ENCODE measurements around the gene HNRNPA0. TPM values are rescaled to one million over a fixed set of nuclear protein-coding genes. Genes with fewer than 3 reads are reported as not detected.

Gene HNRNPA0
- total RNA-seq, 2 donors from 2014 or later = 11.0 to 17.4 TPM

DNA sequence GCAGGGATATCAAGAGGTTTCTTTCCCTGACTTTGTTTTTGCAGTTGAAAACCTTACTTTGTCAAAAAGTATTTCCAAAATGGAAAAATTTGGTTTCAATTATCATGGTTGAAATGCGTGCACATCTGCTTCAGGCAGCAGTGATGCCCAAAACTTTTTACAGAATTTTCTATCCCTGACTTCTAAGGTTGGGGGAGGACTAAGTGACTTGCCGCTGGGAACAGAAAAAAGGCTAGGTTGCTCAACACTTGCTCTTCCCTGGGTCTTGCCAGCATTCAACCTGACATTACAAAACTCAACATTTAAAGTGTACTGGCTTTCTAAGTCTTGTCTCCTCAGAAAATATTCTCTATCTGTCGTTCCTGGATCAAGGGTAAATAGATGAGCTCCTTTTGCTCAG, 23.0 kb downstream of the HNRNPA0 start:
- Histone ChIP-seq H3K4me3 (no peak overlapping the region), H3K9me3 (no peaks in the 10 kb centered on the region), H3K4me1 (replicated peaks) (no peaks in the 10 kb centered on the region), H3K27ac (no peak overlapping the region), H3K36me3 (no peaks in the 10 kb centered on the region), H3K27me3 (replicated peaks; ENCODE audit: insufficient read depth) (no peaks in the 10 kb centered on the region)
- intact Hi-C loops (cut with DNase I) = no loop called here
- TF ChIP-seq, protein P1, sequence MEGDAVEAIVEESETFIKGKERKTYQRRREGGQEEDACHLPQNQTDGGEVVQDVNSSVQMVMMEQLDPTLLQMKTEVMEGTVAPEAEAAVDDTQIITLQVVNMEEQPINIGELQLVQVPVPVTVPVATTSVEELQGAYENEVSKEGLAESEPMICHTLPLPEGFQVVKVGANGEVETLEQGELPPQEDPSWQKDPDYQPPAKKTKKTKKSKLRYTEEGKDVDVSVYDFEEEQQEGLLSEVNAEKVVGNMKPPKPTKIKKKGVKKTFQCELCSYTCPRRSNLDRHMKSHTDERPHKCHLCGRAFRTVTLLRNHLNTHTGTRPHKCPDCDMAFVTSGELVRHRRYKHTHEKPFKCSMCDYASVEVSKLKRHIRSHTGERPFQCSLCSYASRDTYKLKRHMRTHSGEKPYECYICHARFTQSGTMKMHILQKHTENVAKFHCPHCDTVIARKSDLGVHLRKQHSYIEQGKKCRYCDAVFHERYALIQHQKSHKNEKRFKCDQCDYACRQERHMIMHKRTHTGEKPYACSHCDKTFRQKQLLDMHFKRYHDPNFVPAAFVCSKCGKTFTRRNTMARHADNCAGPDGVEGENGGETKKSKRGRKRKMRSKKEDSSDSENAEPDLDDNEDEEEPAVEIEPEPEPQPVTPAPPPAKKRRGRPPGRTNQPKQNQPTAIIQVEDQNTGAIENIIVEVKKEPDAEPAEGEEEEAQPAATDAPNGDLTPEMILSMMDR (IDR thresholded peaks at IDR 0.05) = no peak
- TF ChIP-seq POLR2AphosphoS5 (IDR thresholded peaks at IDR 0.05) (no peak), POLR2A (IDR thresholded peaks at IDR 0.05) (no peak)
- 86% methylated on average over 3 of the region's 3 CpGs for WGBS
- no peak for DNase-seq (ENCODE audit: low spot score)

- no peaks in the 10 kb centered on the region for H3K36me3 ChIP-seq
- H3K4me3 ChIP-seq = no peak overlapping the region
- H3K4me1 ChIP-seq (replicated peaks) = no peaks in the 10 kb centered on the region
- no peaks in the 10 kb centered on the region for H3K27me3 ChIP-seq (replicated peaks; ENCODE audit: insufficient read depth)
- DNase-seq (ENCODE audit: low spot score) = no peak
- H3K9me3 ChIP-seq = no peaks in the 10 kb centered on the region
- intact Hi-C loops (cut with DNase I) = no loop called here
- no peak for TF ChIP-seq POLR2AphosphoS5 (IDR thresholded peaks at IDR 0.05)
- H3K27ac ChIP-seq = no peak overlapping the region
Observed at GRCh38 chr5:137730336-137730735, 23.8 kb downstream of the HNRNPA0 start.

DNA sequence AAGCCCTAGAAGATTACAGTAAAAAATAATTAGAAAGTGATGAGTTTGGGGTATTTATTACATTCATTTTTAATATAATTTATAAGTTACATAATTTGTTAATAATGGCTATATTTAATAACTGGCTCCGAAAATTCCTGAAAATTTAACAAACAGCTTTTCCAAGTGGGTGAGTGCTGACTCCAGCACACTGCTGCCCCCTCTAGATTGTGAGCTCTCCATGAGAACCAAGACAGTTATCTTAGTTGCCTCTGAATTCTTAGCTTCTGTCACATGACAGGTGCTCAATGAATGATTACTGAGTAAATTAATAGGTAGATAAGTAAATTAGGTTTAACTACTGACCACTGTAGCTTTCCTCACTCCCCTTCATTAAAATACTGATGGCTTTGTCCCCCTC, 26.1 kb downstream of the HNRNPA0 start:
- intact Hi-C loops (cut with DNase I) = no loop called here
- WGBS = 97% methylated on average over 1 of the region's 1 CpG

DNA sequence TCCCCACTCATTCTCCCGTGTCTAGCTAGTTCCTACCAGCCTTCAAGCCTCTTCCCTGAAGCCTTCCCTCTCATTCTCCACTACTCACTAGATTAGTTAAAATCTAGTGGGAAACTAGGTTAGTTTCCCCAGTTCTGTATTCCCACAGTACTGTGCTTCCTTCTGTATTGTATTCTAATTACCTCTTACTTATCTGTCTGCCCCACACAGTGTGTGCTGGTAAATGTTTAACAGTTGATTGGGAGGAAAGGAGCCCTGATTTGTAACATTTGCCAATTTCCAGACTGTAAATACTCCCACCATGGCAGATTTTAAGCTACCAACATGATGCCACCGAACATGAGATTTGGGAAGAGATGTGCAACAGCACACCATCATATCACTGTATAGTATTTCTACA, 26.5 kb downstream of the HNRNPA0 start:
- H3K27me3 ChIP-seq (replicated peaks; ENCODE audit: insufficient read depth) = no peaks in the 10 kb centered on the region
- DNase-seq (ENCODE audit: low spot score) = no peak
- H3K36me3 ChIP-seq = no peaks in the 10 kb centered on the region
- TF ChIP-seq, protein P1 (IDR thresholded peaks at IDR 0.05) = no peak
- TF ChIP-seq POLR2A (IDR thresholded peaks at IDR 0.05) = no peak
- no peak for TF ChIP-seq POLR2AphosphoS5 (IDR thresholded peaks at IDR 0.05)
- no peaks in the 10 kb centered on the region for H3K4me1 ChIP-seq (replicated peaks)
- H3K27ac ChIP-seq = no peak overlapping the region
- H3K9me3 ChIP-seq = no peaks in the 10 kb centered on the region
- no peak overlapping the region for H3K4me3 ChIP-seq
- WGBS = 88% methylated on average over 2 of the region's 2 CpGs
- intact Hi-C loops (cut with DNase I) = no loop called here

More for the DNA sequence above, 26.1 kb downstream of the HNRNPA0 start:
- DNase-seq (ENCODE audit: low spot score) = no peak
- no peaks in the 10 kb centered on the region for H3K4me1 ChIP-seq (replicated peaks)
- H3K9me3 ChIP-seq = no peaks in the 10 kb centered on the region
- no peaks in the 10 kb centered on the region for H3K36me3 ChIP-seq
- no peak for TF ChIP-seq POLR2AphosphoS5 (IDR thresholded peaks at IDR 0.05)
- TF ChIP-seq, protein P1 (IDR thresholded peaks at IDR 0.05) = no peak
- no peak for TF ChIP-seq POLR2A (IDR thresholded peaks at IDR 0.05)
- H3K4me3 ChIP-seq = no peak overlapping the region
- no peak overlapping the region for H3K27ac ChIP-seq
- H3K27me3 ChIP-seq (replicated peaks; ENCODE audit: insufficient read depth) = no peaks in the 10 kb centered on the region

- 94% methylated on average over 2 of the region's 2 CpGs for WGBS
- Histone ChIP-seq H3K36me3 (no peaks in the 10 kb centered on the region), H3K4me1 (replicated peaks) (no peaks in the 10 kb centered on the region), H3K4me3 (no peak overlapping the region), H3K9me3 (no peaks in the 10 kb centered on the region), H3K27ac (no peak overlapping the region), H3K27me3 (replicated peaks; ENCODE audit: insufficient read depth) (no peaks in the 10 kb centered on the region)
- intact Hi-C loops (cut with DNase I) = no loop called here
- TF ChIP-seq, protein P1 (IDR thresholded peaks at IDR 0.05) = no peak
- TF ChIP-seq POLR2A (IDR thresholded peaks at IDR 0.05) (no peak), POLR2AphosphoS5 (IDR thresholded peaks at IDR 0.05) (no peak)
- no peak for DNase-seq (ENCODE audit: low spot score)
Observed at GRCh38 chr5:137724251-137724650, 29.9 kb downstream of the HNRNPA0 start.
